Measurements from ENCODE around the gene ARHGAP22.

- no peak for TF ChIP-seq POLR2A (IDR thresholded peaks at IDR 0.05; ENCODE audit: low read length)
- TF ChIP-seq GATA1 (IDR thresholded peaks at IDR 0.05; ENCODE audit: low read depth, low read length) = no peak
These were observed 95.8 kb downstream of the ARHGAP22 start for GRCh38 chr10:48508791-48509772.
